HG03457 (cell line): Measurements from ENCODE around the gene ACVRL1.

Source experiments
- ATAC-seq: cut with Tn5 transposase; IDR thresholded peaks from one replicate; pipeline ENCODE4 v1.9.1; 2021; ENCODE audit warnings: moderate number of reproducible peaks; ENCODE audit not compliant: unreplicated experiment

Gene ACVRL1

GRCh38 chr12:51907083-51907855 lies at the start of gene ACVRL1:
TSS of gene ACVRL1 (plus strand) at chr12:51907504. CDS start at chr12:51912475, 4,971 bp downstream.
- no peak for ATAC-seq

- ATAC-seq, result no peak
Observed at GRCh38 chr12:51860986-51861385, 46.3 kb upstream of the ACVRL1 start.

GRCh38 chr12:51862947-51863346 lies 44.4 kb upstream of the ACVRL1 start:
- no peak for ATAC-seq

GRCh38 chr12:51863363-51863932 lies 43.9 kb upstream of the ACVRL1 start:
- no peak for ATAC-seq

GRCh38 chr12:51863933-51864832 lies 43.1 kb upstream of the ACVRL1 start:
- no peak for ATAC-seq

GRCh38 chr12:51864833-51865670 lies 42.3 kb upstream of the ACVRL1 start:
- ATAC-seq, result no peak

- no peak for ATAC-seq
Observed at GRCh38 chr12:51865757-51866270, 41.5 kb upstream of the ACVRL1 start.

GRCh38 chr12:51866324-51866723 lies 41.0 kb upstream of the ACVRL1 start:
- no peak for ATAC-seq

- no peak for ATAC-seq
Observed at GRCh38 chr12:51866762-51867161, 40.5 kb upstream of the ACVRL1 start.

- no peak for ATAC-seq
Observed at GRCh38 chr12:51867371-51867770, 39.9 kb upstream of the ACVRL1 start.

- no peak for ATAC-seq
Observed at GRCh38 chr12:51867796-51868428, 39.4 kb upstream of the ACVRL1 start.

GRCh38 chr12:51868821-51869495 lies 38.3 kb upstream of the ACVRL1 start:
- no peak for ATAC-seq

GRCh38 chr12:51869496-51869865 lies 37.8 kb upstream of the ACVRL1 start:
- ATAC-seq, result no peak

- no peak for ATAC-seq
Observed at GRCh38 chr12:51869931-51870330, 37.4 kb upstream of the ACVRL1 start.

GRCh38 chr12:51870504-51870903 lies 36.8 kb upstream of the ACVRL1 start:
- ATAC-seq, result no peak

GRCh38 chr12:51871126-51871525 lies 36.2 kb upstream of the ACVRL1 start:
- no peak for ATAC-seq

- ATAC-seq, result no peak
Observed at GRCh38 chr12:51871918-51872688, 35.2 kb upstream of the ACVRL1 start.

- no peak for ATAC-seq
Observed at GRCh38 chr12:51872689-51872981, 34.7 kb upstream of the ACVRL1 start.
